ENCODE results near the gene HMGCS1.

DNA sequence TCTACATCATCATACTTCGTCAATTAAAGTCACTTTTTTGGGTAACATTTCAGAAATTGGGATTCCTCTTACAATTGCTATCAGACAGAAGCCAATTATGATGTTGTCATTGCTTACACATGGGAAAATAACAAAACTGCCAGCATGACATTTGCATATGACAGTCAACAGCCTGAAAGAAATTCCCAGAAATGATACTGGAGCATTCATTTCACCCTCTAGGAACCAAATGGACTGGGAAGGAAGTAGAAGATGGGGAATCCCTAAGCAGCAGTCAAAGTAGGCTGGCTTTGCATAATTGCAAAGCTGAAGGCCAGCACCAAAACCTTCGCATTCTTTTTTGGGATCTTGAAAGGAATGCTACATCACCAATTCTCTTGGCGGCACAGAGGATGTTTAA, 10.7 kb downstream of the HMGCS1 start:
- TF ChIP-seq EZH2 (IDR thresholded peaks at IDR 0.05; ENCODE audit: insufficient read depth, poor library complexity, severe bottlenecking) (no peak), EZH2phosphoT487 (IDR thresholded peaks at IDR 0.05; ENCODE audit: insufficient read depth, low read depth) (no peak)

Measured in GM23248 (cell line).